Gastrocnemius medialis (tissue), 4 donors: ENCODE data around the gene SHPK. TPM values are rescaled to one million over a fixed set of nuclear protein-coding genes. Genes with fewer than 3 reads are reported as not detected.
A peak's percentile ranks its signal among the peaks of the same experiment; 100 is the strongest.

Experiments
- ATAC-seq, 2 donors: fragments of 150-250 bp; one replicate each; pipeline ENCODE4 v1.9.1; 2016
- DNase-seq, 2 donors: peaks; one replicate each; pipeline ENCODE4 v3.0.0-alpha.2; 2019
- H3K27ac ChIP-seq, 4 donors: fragments of 200-600 bp; sonication (generic); 1 replicate in 1 of 4; 2 replicates in 3 of 4; pipeline ENCODE4 v1.5.1; 2016 to 2018; ENCODE audit warnings: mild to moderate bottlenecking in 2 of 4, moderate library complexity in 1 of 4
- H3K27me3 ChIP-seq, 3 donors: fragments of 200-600 bp; sonication (generic) in 2 of 3; 1 replicate in 1 of 3; 2 replicates in 2 of 3; pipeline versions ENCODE4 v1.5.1 to v1.6.0; 2016 to 2019; ENCODE audit warnings: mild to moderate bottlenecking in 1 of 3, moderate library complexity in 1 of 3
- H3K36me3 ChIP-seq, 2 donors: fragments of 200-600 bp; sonication (generic) in 1 of 2; one replicate each; pipeline ENCODE4 v1.5.1; 2017 to 2018
- H3K4me1 ChIP-seq, 2 donors: fragments of 200-600 bp; sonication (generic) in 1 of 2; one replicate each; pipeline ENCODE4 v1.5.1; 2016 to 2017; ENCODE audit warnings: mild to moderate bottlenecking in 2 of 2
- H3K4me3 ChIP-seq, 4 donors: fragments of 200-600 bp; sonication (generic) in 3 of 4; 1 replicate in 1 of 4; 2 replicates in 3 of 4; pipeline ENCODE4 v1.5.1; 2016 to 2019; ENCODE audit warnings: mild to moderate bottlenecking in 2 of 4
- H3K9me3 ChIP-seq, 3 donors: fragments of 200-600 bp; sonication (generic) in 2 of 3; 1 replicate in 1 of 3; 2 replicates in 2 of 3; pipeline ENCODE4 v1.5.1; 2016 to 2019
- CTCF ChIP-seq, 5 experiments: fragments of 450-650 bp in 3 of 5; fragments of 200-600 bp in 2 of 5; sonication (generic) in 2 of 5; IDR thresholded peaks in 4 of 5; conservative IDR thresholded peaks in 1 of 5; 1 replicate in 4 of 5; 2 replicates in 1 of 5; pipeline ENCODE4 v1.5.1; 2016 to 2019; ENCODE audit warnings: antibody characterized with exemption in 5 of 5, mild to moderate bottlenecking in 3 of 5, moderate library complexity in 3 of 5
- POLR2A ChIP-seq, 2 donors: fragments of 450-650 bp; IDR thresholded peaks; one replicate each; pipeline ENCODE4 v1.6.1; 2017; ENCODE audit warnings: antibody characterized with exemption in 2 of 2, mild to moderate bottlenecking in 2 of 2, moderate library complexity in 2 of 2
- in situ Hi-C, 4 donors: fragments of 200-750 bp; cut with MboI; loops; one replicate each; pipeline versions ENCODE4 v1.15.0 to v1.8.0; 2017; ENCODE audit warnings: low sequenced_read_pairs in 4 of 4
- intact Hi-C: fragments of 100-400 bp; cut with DNase I; formaldehyde crosslinking; loops from one replicate; pipeline ENCODE4 v1.15.1; 2023; ENCODE audit warnings: low total_unique reads
- total RNA-seq, 4 donors: library from RNA; depleted of rRNA; stranded (reverse); fragments of >200 nt; gene quantifications; one replicate each; pipeline versions ENCODE4 v1.1.0 to v1.2.3, GENCODE V29; 2016

Gene SHPK
- total RNA-seq, 4 donors from 2014 or later = 4.1 to 4.7 (median 4.4) TPM

DNA sequence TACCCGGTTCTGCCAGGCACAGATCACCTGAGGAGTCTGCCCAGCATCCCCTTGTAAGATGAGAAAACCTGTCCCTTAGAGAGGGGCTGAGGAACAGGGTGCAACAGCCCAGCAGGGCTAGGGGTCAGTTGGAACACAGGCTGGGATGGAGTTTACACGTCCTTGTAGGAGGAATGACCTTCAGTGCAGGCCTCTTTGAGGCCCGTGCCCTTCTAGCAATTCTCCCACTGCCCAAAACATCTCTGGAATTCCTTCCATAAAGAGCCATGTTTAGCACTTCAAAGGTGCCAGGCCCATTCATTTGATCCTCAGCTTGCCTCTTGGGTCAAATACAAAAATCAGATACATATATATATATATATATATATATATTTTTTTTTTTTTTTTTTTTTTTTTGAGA is 5.0 kb upstream of the SHPK start:
- Histone ChIP-seq H3K4me3 (no peak overlapping the region), H3K27ac (peak overlapping the region; percentile 74 to 81 (median 78)), H3K36me3 (peaks cover 0 to 33% of the 10 kb centered on the region in 2 donors), H3K4me1 (peaks cover 21 to 30% of the 10 kb centered on the region in 2 donors), H3K27me3 (no peaks in the 10 kb centered on the region), H3K9me3 (no peaks in the 10 kb centered on the region)
- no peak for ATAC-seq
- intact Hi-C loops (loop anchor here (2.0 kb wide), 1 partner anchor 82 kb away; the partner anchor contains the start of gene HASPIN), in situ Hi-C loops (no loop called here)
- TF ChIP-seq CTCF (IDR thresholded peaks at IDR 0.05 in 4 of 5, conservative IDR thresholded peaks at IDR 0.05 in 1 of 5) (no peak), POLR2A (IDR thresholded peaks at IDR 0.05) (no peak)
- DNase-seq = no peak

- in situ Hi-C loops (no loop called here), intact Hi-C loops (loop anchor here (2.0 to 10.0 kb wide), 3 partner anchors 83 to 1845 kb away; partner anchors contain the start of genes DERL2, HASPIN and MIS12)
- no peaks in the 10 kb centered on the region for H3K27me3 ChIP-seq
- DNase-seq = peak; percentile 45 to 62
- H3K4me1 ChIP-seq = peaks cover 24 to 33% of the 10 kb centered on the region in 2 donors
- peaks cover 0 to 30% of the 10 kb centered on the region in 2 donors for H3K36me3 ChIP-seq
- TF ChIP-seq CTCF (IDR thresholded peaks at IDR 0.05 in 4 of 5, conservative IDR thresholded peaks at IDR 0.05 in 1 of 5) = no peak
- peak in 1 of 2 donors; percentile 54 for TF ChIP-seq POLR2A (IDR thresholded peaks at IDR 0.05)
- H3K9me3 ChIP-seq = no peaks in the 10 kb centered on the region
- peak overlapping the region; percentile 74 to 81 (median 78) for H3K27ac ChIP-seq
- H3K4me3 ChIP-seq = no peak overlapping the region
- peak; percentile 16 to 41 for ATAC-seq
Measured at GRCh38 chr17:3639981-3640596, 4.0 kb upstream of the SHPK start.

DNA sequence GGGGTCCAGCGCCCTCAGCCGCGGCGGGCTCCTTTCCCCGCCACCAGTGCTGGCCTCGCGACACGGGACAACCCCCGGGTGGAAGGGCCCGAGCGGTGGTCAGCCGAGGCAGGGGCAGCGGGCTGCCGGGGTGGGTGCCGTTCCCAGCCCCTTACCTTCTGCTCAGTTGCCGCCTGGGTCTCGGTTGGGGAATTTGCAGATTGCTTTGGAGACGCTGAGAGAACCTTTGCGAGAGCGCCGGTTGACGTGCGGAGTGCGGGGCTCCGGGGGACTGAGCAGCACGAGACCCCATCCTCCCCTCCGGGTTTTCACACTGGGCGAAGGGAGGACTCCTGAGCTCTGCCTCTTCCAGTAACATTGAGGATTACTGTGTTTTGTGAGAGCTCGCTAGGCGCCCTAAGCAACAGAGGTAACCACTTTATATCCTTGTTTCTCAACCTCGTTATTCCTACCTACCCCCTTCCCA is 891 bp upstream of the SHPK start:
- Histone ChIP-seq H3K27me3 (no peaks in the 10 kb centered on the region), H3K27ac (peak overlapping the region; percentile 90 to 99 (median 96)), H3K9me3 (no peaks in the 10 kb centered on the region), H3K36me3 (peaks cover 0 to 5% of the 10 kb centered on the region in 2 donors), H3K4me1 (peaks cover 40 to 45% of the 10 kb centered on the region in 2 donors), H3K4me3 (peak overlapping the region; percentile 82 to 100 (median 85))
- intact Hi-C loops (loop anchor here (1.0 to 10.0 kb wide), 4 partner anchors 31 to 1848 kb away; partner anchors contain the start of genes DERL2, EMC6, MIS12 and TAX1BP3), in situ Hi-C loops (no loop called here)
- no peak for DNase-seq
- ATAC-seq = peak; percentile 1 to 2
- TF ChIP-seq CTCF (IDR thresholded peaks at IDR 0.05 in 4 of 5, conservative IDR thresholded peaks at IDR 0.05 in 1 of 5) (no peak), POLR2A (IDR thresholded peaks at IDR 0.05) (peak in 1 of 2 donors; percentile 34)

GRCh38 chr17:3635474-3636153 is 436 bp downstream of the SHPK start:
- no peaks in the 10 kb centered on the region for H3K27me3 ChIP-seq
- no peaks in the 10 kb centered on the region for H3K36me3 ChIP-seq
- H3K9me3 ChIP-seq = no peaks in the 10 kb centered on the region
- TF ChIP-seq POLR2A (IDR thresholded peaks at IDR 0.05) (no peak), CTCF (IDR thresholded peaks at IDR 0.05 in 4 of 5, conservative IDR thresholded peaks at IDR 0.05 in 1 of 5) (no peak)
- DNase-seq (no peak), ATAC-seq (peak; percentile 3 to 8)
- H3K27ac ChIP-seq = peak overlapping the region; percentile 90 to 99 (median 96)
- in situ Hi-C loops (no loop called here), intact Hi-C loops (loop anchor here (1.0 to 10.0 kb wide), 4 partner anchors 33 to 1849 kb away; partner anchors contain the start of genes DERL2, EMC6, MIS12 and TAX1BP3)
- peaks cover 36 to 43% of the 10 kb centered on the region in 2 donors for H3K4me1 ChIP-seq
- peak overlapping the region; percentile 82 to 100 (median 90) for H3K4me3 ChIP-seq
